Lower leg skin (tissue), 3 donors: ENCODE data around the gene SCRT2.

Source experiments
- CTCF ChIP-seq, 3 donors: fragments of 450-650 bp; IDR thresholded peaks; one replicate each; pipeline ENCODE4 v1.5.1; 2016; ENCODE audit warnings: antibody characterized with exemption in 3 of 3, mild to moderate bottlenecking in 3 of 3, moderate library complexity in 2 of 3
- POLR2A ChIP-seq, 2 donors: fragments of 450-650 bp; IDR thresholded peaks; one replicate each; pipeline ENCODE4 v1.6.1; 2016 to 2017; ENCODE audit warnings: antibody characterized with exemption in 2 of 2, mild to moderate bottlenecking in 1 of 2, moderate library complexity in 1 of 2

- no peak for TF ChIP-seq POLR2A (IDR thresholded peaks at IDR 0.05)
- no peak for TF ChIP-seq CTCF (IDR thresholded peaks at IDR 0.05)
These were observed 17.4 kb downstream of the SCRT2 start for GRCh38 chr20:658202-658601.
